ENCODE data around the gene E4F1. TPM values are rescaled to one million over a fixed set of nuclear protein-coding genes. Genes with fewer than 3 reads are reported as not detected.

The E4F1 gene
- total and polyA plus RNA-seq, 2 of the 8 experiments (the other 6 are each of a cell fraction or from before 2014, with no cell fraction given): 22.2 to 27.0 TPM

GRCh38 chr16:2189252-2189893 lies 34.0 kb upstream of the E4F1 start:
- peaks cover under 1 to 8% of the 10 kb centered on the region in 2 experiments for H4K20me1 ChIP-seq (replicated peaks in 1 of 2; ENCODE audit: control insufficient read depth in 1 of 2, insufficient read depth in 2 of 2, low read length in 2 of 2)
- H3K79me1 ChIP-seq (ENCODE audit: low read depth, low read length): no peaks in the 10 kb centered on the region
- ChIA-PET CTCF (ENCODE audit: partially characterized antibody) (interaction anchor here (0.7 to 1.9 kb wide), 4 partner anchors 20 to 49 kb away, joined by 3 to 4 read pairs (median 3); no protein-coding TSS in a partner anchor), POLR2A (ENCODE audit: partially characterized antibody) (interaction anchor here (0.6 to 2.2 kb wide), 8 partner anchors 9 to 280 kb away, joined by 3 to 12 read pairs (median 4); partner anchors contain the start of genes ECI1 and TRAF7)
- no peak overlapping the region for H3K27ac ChIP-seq (ENCODE audit: low read depth, low read length)
- no peak overlapping the region; the same call in 1 of the 2 replicates for H4K8ac ChIP-seq (ENCODE audit: extremely low read depth, insufficient read depth, low read length)
- no peak overlapping the region for H2BK120ac ChIP-seq (replicated peaks; ENCODE audit: low read depth, low read length)
- no peak overlapping the region for H4K91ac ChIP-seq (replicated peaks; ENCODE audit: insufficient read length, low read length)
- FAIRE-seq (no peak), DNase-seq (ENCODE audit: low read depth in 1 of 2, low spot score in 2 of 2) (no peak)
- H2BK5ac ChIP-seq (ENCODE audit: low read depth, low read length): no peak overlapping the region
- H3K27me3 ChIP-seq (replicated peaks in 1 of 4; ENCODE audit: control insufficient read depth in 3 of 4, extremely low read depth in 1 of 4, insufficient read depth in 3 of 4, low read length in 3 of 4): no peaks in the 10 kb centered on the region
- H2BK15ac ChIP-seq (ENCODE audit: low read length): no peak overlapping the region
- WGBS, 2 experiments (ENCODE audit: extremely low coverage in 1 of 2, insufficient coverage in 1 of 2, insufficient read length in 1 of 2, insufficient replicate concordance in 2 of 2, low coverage in 1 of 2, low lambda C conversion rate in 2 of 2, missing lambda C conversion rate in 1 of 2): 92% methylated on average over 16 of the region's 25 CpGs; no CpG with 5 or more reads in 1 of the 2 experiments
- H2AK5ac ChIP-seq (ENCODE audit: low read depth, low read length): no peak overlapping the region
- no peaks in the 10 kb centered on the region for H3K79me2 ChIP-seq (ENCODE audit: control insufficient read depth in 1 of 2, insufficient read depth in 2 of 2, low read length in 2 of 2)
- no peak overlapping the region for H3K9ac ChIP-seq (replicated peaks in 1 of 4; ENCODE audit: extremely low read depth in 1 of 4, low read depth in 3 of 4, low read length in 3 of 4)
- H3K18ac ChIP-seq (ENCODE audit: extremely low read depth, low read length): no peak overlapping the region
- H2AFZ ChIP-seq (ENCODE audit: low read length): no peak overlapping the region
- no peak overlapping the region for H3K56ac ChIP-seq (replicated peaks; ENCODE audit: insufficient read length, low read depth, low read length)
- no peaks in the 10 kb centered on the region for H3K9me3 ChIP-seq (ENCODE audit: insufficient read depth in 2 of 2, low read depth in 1 of 2, low read length in 1 of 2)
- H3K4ac ChIP-seq (replicated peaks; ENCODE audit: insufficient read length, low read depth, low read length): no peak overlapping the region
- H2BK12ac ChIP-seq (ENCODE audit: low read depth, low read length): no peak overlapping the region
- H4K5ac ChIP-seq (ENCODE audit: insufficient read length, low read depth, low read length): no peak overlapping the region
- H2BK20ac ChIP-seq (ENCODE audit: low read length): no peak overlapping the region
- H3K23me2 ChIP-seq (ENCODE audit: low read depth, low read length): no peaks in the 10 kb centered on the region
- no peaks in the 10 kb centered on the region; a peak in 1 of 7 replicates for H3K4me1 ChIP-seq (replicated peaks in 1 of 4; ENCODE audit: control insufficient read depth in 3 of 4, insufficient read depth in 4 of 4, low read length in 3 of 4)
- no peak overlapping the region for H3K23ac ChIP-seq (ENCODE audit: insufficient read length)
- no peak overlapping the region for H3K14ac ChIP-seq (ENCODE audit: insufficient read length)
- H3K4me3 ChIP-seq (ENCODE audit: extremely low read depth in 1 of 4, insufficient read depth in 2 of 4, low read depth in 3 of 4, low read length in 4 of 4): no peak overlapping the region
- no peak overlapping the region for H3K4me2 ChIP-seq (ENCODE audit: insufficient read depth in 1 of 2, low read depth in 2 of 2, low read length in 2 of 2)
- H3K36me3 ChIP-seq (ENCODE audit: control insufficient read depth in 2 of 4, insufficient read depth in 4 of 4, low read length in 3 of 4): no peaks in the 10 kb centered on the region
- TF ChIP-seq BRCA1 (IDR thresholded peaks at IDR 0.05; ENCODE audit: low read depth, low read length): no peak
- no peak for TF ChIP-seq MAX (IDR thresholded peaks at IDR 0.05)
- no peak for TF ChIP-seq SIRT6 (IDR thresholded peaks at IDR 0.05; ENCODE audit: low read length)
